HUES64 (cell line): ENCODE measurements around the gene PRR12.

Experiments used
- H3K27ac ChIP-seq: 2 replicates; pipeline ENCODE4 v1.7.0; 2013; ENCODE audit warnings: low read depth, low read length, inconsistent platforms
- H3K27me3 ChIP-seq: 2 replicates; pipeline ENCODE4 v1.6.1; 2013; ENCODE audit warnings: mild to moderate bottlenecking, low read length; ENCODE audit not compliant: insufficient read depth
- H3K36me3 ChIP-seq: 2 replicates; pipeline ENCODE4 v1.6.1; 2013; ENCODE audit warnings: mild to moderate bottlenecking, low read length; ENCODE audit not compliant: insufficient read depth
- H3K4me1 ChIP-seq: 2 replicates; pipeline ENCODE4 v1.6.1; 2013; ENCODE audit warnings: mild to moderate bottlenecking, low read length, moderate library complexity; ENCODE audit not compliant: insufficient read depth
- H3K4me3 ChIP-seq: 2 replicates; pipeline ENCODE4 v1.5.1; 2013; ENCODE audit warnings: mild to moderate bottlenecking, low read length, moderate library complexity
- H3K9ac ChIP-seq: 2 replicates; pipeline ENCODE4 v1.6.1; 2013; ENCODE audit warnings: mild to moderate bottlenecking, low read depth, low read length
- H3K9me3 ChIP-seq: 2 replicates; pipeline ENCODE4 v1.6.1; 2013; ENCODE audit warnings: low read depth, low read length; ENCODE audit not compliant: insufficient read depth
- WGBS: fragments of 150-250, 120-280 bp; methylation state at CpG from one replicate; pipeline ENCODE4 v1.1.7; 2013; ENCODE audit warnings: missing lambda C conversion rate; 5-methylcytosine and 5-hydroxymethylcytosine counted together

The PRR12 gene

DNA sequence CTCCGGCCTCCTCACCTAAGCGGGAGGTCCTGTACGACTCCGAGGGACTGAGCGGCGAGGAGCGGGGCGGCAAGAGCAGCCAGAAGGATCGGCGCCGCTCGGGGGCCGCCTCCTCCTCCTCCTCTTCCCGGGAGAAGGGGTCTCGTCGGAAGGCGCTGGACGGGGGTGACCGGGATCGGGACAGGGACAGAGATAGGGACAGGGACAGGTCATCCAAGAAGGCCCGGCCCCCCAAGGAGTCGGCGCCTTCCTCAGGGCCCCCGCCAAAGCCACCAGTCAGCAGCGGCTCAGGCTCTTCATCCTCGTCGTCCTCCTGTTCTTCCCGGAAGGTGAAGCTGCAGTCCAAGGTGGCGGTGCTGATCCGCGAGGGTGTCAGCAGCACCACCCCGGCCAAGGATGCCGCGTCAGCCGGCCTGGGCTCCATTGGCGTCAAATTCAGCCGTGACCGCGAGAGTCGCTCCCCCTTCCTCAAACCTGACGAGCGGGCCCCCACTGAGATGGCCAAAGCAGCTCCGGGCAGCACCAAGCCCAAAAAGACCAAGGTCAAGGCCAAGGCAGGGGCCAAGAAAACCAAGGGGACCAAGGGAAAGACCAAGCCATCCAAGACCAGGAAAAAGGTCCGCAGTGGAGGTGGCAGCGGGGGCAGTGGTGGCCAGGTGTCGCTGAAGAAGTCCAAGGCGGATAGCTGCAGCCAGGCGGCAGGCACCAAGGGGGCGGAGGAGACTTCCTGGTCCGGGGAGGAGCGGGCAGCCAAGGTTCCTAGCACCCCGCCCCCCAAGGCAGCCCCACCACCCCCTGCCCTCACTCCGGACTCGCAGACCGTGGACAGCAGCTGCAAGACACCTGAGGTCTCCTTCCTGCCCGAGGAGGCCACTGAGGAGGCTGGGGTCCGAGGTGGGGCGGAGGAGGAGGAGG is 61.8 kb downstream of the PRR12 start:
- Histone ChIP-seq H3K27me3 (no peaks in the 10 kb centered on the region), H3K9ac (no peak overlapping the region), H3K4me3 (no peak overlapping the region), H3K36me3 (peaks cover 81% of the 10 kb centered on the region), H3K9me3 (no peaks in the 10 kb centered on the region), H3K4me1 (no peaks in the 10 kb centered on the region), H3K27ac (no peak overlapping the region)
- WGBS = 95% methylated on average over 58 of the region's 58 CpGs

GRCh38 chr19:49653466-49653806 is 62.5 kb downstream of the PRR12 start:
- Histone ChIP-seq H3K36me3 (peaks cover 82% of the 10 kb centered on the region), H3K27ac (no peak overlapping the region), H3K4me3 (no peak overlapping the region), H3K9ac (no peak overlapping the region), H3K4me1 (no peaks in the 10 kb centered on the region), H3K27me3 (no peaks in the 10 kb centered on the region), H3K9me3 (no peaks in the 10 kb centered on the region)
- 97% methylated on average over 13 of the region's 13 CpGs for WGBS

DNA sequence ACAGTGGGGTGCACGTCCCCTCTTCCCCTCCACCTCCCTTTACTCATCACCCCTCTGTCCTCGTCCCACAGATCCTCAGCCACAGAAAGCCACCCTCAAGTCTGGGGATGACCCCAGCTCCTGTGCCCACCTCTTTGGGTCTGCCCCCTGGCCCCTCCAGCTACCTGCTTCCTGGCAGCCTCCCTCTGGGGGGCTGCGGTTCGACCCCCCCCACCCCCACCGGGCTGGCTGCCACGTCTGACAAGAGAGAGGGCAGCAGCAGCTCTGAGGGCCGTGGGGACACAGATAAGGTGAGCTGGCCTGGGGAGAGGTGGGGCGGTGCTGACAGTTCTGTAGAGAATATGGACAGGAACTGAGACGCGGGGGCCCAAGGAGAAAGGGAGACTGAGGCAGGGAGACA is 63.6 kb downstream of the PRR12 start:
- Histone ChIP-seq H3K4me1 (no peaks in the 10 kb centered on the region), H3K36me3 (peaks cover 85% of the 10 kb centered on the region), H3K9me3 (no peaks in the 10 kb centered on the region), H3K27me3 (no peaks in the 10 kb centered on the region), H3K4me3 (no peak overlapping the region), H3K9ac (no peak overlapping the region), H3K27ac (no peak overlapping the region)
- WGBS = 92% methylated on average over 10 of the region's 10 CpGs

- Histone ChIP-seq H3K27ac (peak overlapping the region; percentile 81; the same call in 1 of the 2 replicates), H3K27me3 (no peaks in the 10 kb centered on the region), H3K9ac (0 out of 2 replicates have a peak overlapping the region, but pooled peaks have one; percentile 53), H3K9me3 (0 out of 2 replicates have a peak, but pooled peaks cover 4% of the 10 kb centered on the region), H3K4me1 (no peaks in the 10 kb centered on the region), H3K4me3 (no peak overlapping the region), H3K36me3 (peaks cover 86% of the 10 kb centered on the region)
- 92% methylated on average over 23 of the region's 23 CpGs for WGBS
Observed at GRCh38 chr19:49655570-49656455, 64.8 kb downstream of the PRR12 start.

GRCh38 chr19:49656456-49657109 is 65.6 kb downstream of the PRR12 start:
- H3K9ac ChIP-seq = peak overlapping the region; percentile 53; the same call in 1 of the 2 replicates
- WGBS = 83% methylated on average over 17 of the region's 17 CpGs
- H3K4me1 ChIP-seq = no peaks in the 10 kb centered on the region
- H3K4me3 ChIP-seq = no peak overlapping the region
- 0 out of 2 replicates have a peak, but pooled peaks cover 4% of the 10 kb centered on the region for H3K9me3 ChIP-seq
- H3K27ac ChIP-seq = peak overlapping the region; percentile 81; the same call in 1 of the 2 replicates
- H3K27me3 ChIP-seq = no peaks in the 10 kb centered on the region
- peaks cover 87% of the 10 kb centered on the region for H3K36me3 ChIP-seq

- WGBS = 95% methylated on average over 22 of the region's 22 CpGs
- H3K9ac ChIP-seq = no peak overlapping the region
- H3K27ac ChIP-seq = peak overlapping the region; percentile 58; the same call in 1 of the 2 replicates
- H3K36me3 ChIP-seq = peaks cover 93% of the 10 kb centered on the region
- no peaks in the 10 kb centered on the region for H3K4me1 ChIP-seq
- 0 out of 2 replicates have a peak, but pooled peaks cover 4% of the 10 kb centered on the region for H3K9me3 ChIP-seq
- no peak overlapping the region for H3K4me3 ChIP-seq
- no peaks in the 10 kb centered on the region for H3K27me3 ChIP-seq
Observed at GRCh38 chr19:49657493-49658138, 66.6 kb downstream of the PRR12 start.

GRCh38 chr19:49658139-49658517 is 67.1 kb downstream of the PRR12 start:
- peaks cover 94% of the 10 kb centered on the region for H3K36me3 ChIP-seq
- no peaks in the 10 kb centered on the region for H3K27me3 ChIP-seq
- H3K27ac ChIP-seq = no peak overlapping the region
- H3K4me3 ChIP-seq = no peak overlapping the region
- 97% methylated on average over 12 of the region's 15 CpGs for WGBS
- no peak overlapping the region for H3K9ac ChIP-seq
- H3K9me3 ChIP-seq = 0 out of 2 replicates have a peak, but pooled peaks cover 4% of the 10 kb centered on the region
- H3K4me1 ChIP-seq = no peaks in the 10 kb centered on the region

DNA sequence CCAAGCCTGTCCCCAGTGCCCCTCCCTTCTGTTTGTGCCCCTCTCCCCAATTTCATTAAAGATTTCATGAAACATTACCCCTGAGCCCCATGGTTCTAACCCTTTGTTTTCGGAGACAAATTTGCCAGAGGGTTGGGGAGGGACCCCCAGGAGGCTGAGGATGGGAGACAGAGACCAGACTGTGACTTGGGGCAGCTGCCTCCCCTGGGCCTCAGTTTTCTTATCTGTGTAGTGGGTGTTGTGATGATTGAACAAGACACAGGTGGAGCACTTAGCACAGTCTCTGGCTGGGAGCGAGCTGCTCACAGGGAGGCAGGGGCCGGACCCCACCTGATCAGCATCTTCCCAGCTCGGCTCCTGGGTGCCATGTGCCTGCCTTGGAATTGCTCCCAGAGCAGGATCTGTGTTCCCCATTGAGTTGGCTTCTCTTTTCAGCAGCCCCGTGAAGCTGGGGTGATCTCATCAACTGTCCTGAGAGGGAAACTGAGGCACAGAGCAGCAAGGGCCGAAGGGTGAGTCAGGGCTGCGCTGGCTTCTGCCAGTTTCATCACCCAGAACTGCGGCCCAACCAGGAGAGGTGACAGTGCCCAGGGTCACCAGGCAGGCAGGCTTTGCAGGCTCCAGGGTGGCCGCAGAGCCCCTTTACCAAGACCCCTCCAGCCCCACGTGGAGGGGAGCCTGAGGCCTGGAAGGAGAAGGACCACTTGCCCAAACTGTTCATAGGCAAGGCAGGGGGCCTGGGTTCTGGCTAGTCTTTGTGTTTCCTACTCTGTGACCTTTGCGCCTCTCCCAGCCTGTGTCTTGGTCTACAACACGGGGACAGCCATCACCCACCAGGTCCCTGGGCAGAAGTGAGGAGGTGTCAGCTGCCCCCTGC is 67.8 kb downstream of the PRR12 start:
- Histone ChIP-seq H3K36me3 (peaks cover 91% of the 10 kb centered on the region), H3K9me3 (0 out of 2 replicates have a peak, but pooled peaks cover 4% of the 10 kb centered on the region), H3K4me1 (no peaks in the 10 kb centered on the region), H3K27ac (no peak overlapping the region), H3K4me3 (no peak overlapping the region), H3K9ac (no peak overlapping the region), H3K27me3 (no peaks in the 10 kb centered on the region)
- 96% methylated on average over 12 of the region's 12 CpGs for WGBS

DNA sequence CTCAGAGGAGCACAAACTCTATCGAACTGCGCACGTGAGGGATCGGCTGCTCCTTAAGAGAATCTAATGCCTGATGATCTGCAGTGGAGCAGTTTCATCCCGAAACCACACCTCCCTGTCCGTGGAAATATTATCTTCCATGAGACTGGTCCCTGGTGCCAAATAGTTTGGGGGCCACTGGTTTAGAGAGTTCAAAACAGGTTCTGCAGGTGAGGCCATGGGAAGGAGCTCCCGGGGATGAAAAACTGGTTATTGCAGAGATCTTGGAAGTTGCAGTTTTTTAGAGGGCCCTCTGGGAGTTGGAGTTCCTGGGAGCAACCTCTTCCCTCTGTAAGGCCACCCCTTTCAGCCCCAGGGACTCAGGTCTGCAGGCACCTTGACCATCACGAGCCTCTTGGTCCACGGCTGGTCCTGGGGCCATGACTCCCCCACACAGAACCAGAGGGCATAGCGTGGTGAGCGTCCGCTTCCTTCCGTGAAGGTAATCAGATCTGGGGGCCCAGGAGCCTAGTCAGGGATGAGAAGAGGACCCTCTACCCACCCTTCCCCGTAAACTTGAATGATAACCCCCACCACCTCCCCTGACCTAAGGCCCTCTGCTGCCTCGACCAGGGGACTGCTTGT is 69.5 kb downstream of the PRR12 start:
- Histone ChIP-seq H3K9me3 (0 out of 2 replicates have a peak, but pooled peaks cover 4% of the 10 kb centered on the region), H3K4me1 (no peaks in the 10 kb centered on the region), H3K27ac (no peak overlapping the region), H3K9ac (no peak overlapping the region), H3K36me3 (peaks cover 76% of the 10 kb centered on the region), H3K4me3 (no peak overlapping the region), H3K27me3 (no peaks in the 10 kb centered on the region)
- WGBS = 94% methylated on average over 15 of the region's 15 CpGs
